HS-5 (cell line): Measurements from ENCODE around the gene ERVK3-1.
A peak's percentile ranks its signal among the peaks of the same experiment; 100 is the strongest.
"Not testable (repeated sequence)": the region's sequence is repeated elsewhere in the genome, so short reads cannot be mapped to it uniquely, and the experiment has no call there.

Experiments
- DNase-seq: peaks from one replicate; pipeline ENCODE4 v3.0.0-alpha.2; 2012; ENCODE audit warnings: low read depth

ERVK3-1 gene

DNA sequence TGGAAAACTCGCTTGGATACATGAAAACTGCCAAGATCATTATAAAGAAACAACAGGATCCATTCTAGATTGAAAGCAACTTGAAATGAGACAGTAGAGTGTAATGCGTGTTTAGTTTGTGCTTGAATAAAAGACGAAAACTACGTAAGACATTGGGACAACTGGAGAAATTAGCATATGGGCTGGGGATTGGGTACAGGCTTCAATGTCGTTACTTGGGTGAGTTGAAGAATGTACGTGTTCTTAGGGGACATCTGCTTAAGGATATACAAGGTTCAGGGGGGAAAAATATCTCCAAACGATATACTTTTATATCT lies 471 bp upstream of the ERVK3-1 start:
- DNase-seq, result no peak

GRCh38 chr19:58305932-58306323 lies 751 bp downstream of the ERVK3-1 start:
- DNase-seq, result no peak

GRCh38 chr19:58307736-58308135 lies 2.6 kb downstream of the ERVK3-1 start:
- DNase-seq, result no peak

DNA sequence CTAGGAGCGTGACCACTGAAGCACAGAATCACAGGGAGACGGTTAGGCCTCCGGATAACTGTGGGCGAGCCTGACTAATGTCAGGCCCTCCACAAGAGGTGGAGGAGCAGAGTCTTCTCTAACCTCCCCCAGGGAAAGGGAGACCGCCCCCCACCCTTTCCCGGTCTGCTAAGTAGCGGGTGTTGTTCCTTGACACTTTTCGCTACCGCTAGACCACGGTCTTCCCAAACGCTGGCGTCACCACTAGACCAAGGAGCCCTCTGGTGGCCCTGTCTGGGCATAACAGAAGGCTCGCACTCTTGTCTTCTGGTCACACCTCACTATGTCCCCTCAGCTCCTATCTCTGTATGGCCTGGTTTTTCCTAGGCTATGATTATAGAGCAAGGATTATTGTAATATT lies 5.5 kb downstream of the ERVK3-1 start:
- DNase-seq, result not testable (repeated sequence)

GRCh38 chr19:58311345-58311865 lies 6.2 kb downstream of the ERVK3-1 start:
- no peak for DNase-seq

- no peak for DNase-seq
Observed at GRCh38 chr19:58315580-58315979, 10.4 kb downstream of the ERVK3-1 start.

DNA sequence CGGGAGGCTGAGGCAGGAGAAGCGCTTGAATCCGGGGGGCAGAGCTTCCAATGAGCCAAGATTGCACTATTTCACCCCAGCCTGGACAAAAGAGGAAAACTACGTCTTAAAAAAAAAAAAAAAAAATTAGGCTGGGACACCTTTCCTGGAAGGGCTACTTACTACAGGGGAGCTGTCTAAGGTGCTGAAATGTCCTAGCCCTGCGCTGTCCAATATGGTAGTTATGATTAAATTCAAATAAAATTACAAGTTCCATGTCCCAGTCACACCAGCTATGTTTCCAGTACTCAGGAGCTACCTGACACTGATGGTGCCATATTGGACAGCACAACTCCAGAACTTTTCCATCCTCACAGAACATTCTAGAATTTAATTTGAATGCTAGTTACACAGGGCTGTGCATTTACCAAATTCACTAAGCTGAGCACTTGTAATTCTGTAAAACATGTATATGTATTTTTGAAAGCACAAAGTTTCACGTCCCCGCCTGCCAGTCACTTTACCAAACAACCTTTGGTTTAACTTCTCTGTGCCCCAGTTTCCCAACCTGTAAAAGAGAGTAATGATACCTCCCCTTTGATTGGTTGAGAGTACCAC lies 12.4 kb downstream of the ERVK3-1 start:
- no peak for DNase-seq

GRCh38 chr19:58318297-58318696 lies 13.1 kb downstream of the ERVK3-1 start:
- DNase-seq, result no peak

- no peak for DNase-seq
Observed at GRCh38 chr19:58319241-58319640, 14.1 kb downstream of the ERVK3-1 start.

GRCh38 chr19:58325311-58326022 lies 20.3 kb downstream of the ERVK3-1 start:
- DNase-seq, result no peak

DNA sequence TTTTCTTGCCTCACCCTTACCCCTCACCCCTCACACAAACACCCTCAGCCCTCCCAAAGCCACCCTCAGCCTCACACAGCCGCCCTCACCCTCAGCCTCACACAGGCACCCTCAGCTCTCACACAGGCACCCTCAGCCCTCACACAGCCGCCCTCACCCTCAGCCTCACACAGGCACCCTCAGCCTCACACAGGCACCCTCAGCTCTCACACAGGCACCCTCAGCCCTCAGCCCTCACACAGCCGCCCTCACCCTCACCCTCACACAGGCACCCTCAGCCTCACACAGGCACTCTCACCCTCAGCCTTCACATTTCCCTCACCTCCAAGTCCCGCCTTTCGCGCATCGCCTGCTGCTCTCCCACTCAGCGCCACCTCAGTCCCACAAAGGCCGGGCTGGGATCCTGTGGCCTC lies 21.3 kb downstream of the ERVK3-1 start:
- DNase-seq, result no peak

- DNase-seq, result peak; percentile 89
Observed at GRCh38 chr19:58326914-58327726, 21.9 kb downstream of the ERVK3-1 start, which contains the start of gene ZSCAN22. Gene ZSCAN22 (plus strand): TSS chr19:58326994. CDS start chr19:58334803, 7,809 bp downstream.

GRCh38 chr19:58328999-58329398 lies 23.8 kb downstream of the ERVK3-1 start:
- no peak for DNase-seq

GRCh38 chr19:58330458-58330857 lies 25.3 kb downstream of the ERVK3-1 start:
- DNase-seq, result no peak

DNA sequence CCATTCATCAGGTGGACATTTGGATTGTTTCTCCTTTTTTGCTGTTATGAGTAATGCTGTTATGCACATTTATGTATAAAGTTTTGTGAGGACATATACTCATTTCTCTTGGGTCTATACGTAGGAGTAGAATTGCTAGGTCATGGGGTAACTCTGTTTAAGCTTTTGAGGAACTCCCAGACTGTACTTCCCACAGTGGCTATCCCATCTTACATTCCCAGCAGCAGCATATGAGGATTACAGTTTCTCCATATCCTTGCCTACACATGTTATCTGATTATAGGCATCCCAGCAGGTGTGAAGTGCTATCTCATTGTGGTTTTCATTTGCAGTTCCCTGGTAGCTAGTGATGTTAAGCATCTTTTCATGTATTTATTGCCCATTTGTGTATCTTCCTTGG lies 27.5 kb downstream of the ERVK3-1 start:
- DNase-seq, result no peak

GRCh38 chr19:58334691-58335249 lies 29.6 kb downstream of the ERVK3-1 start:
- no peak for DNase-seq

GRCh38 chr19:58335630-58336029 lies 30.5 kb downstream of the ERVK3-1 start:
- DNase-seq, result no peak

DNA sequence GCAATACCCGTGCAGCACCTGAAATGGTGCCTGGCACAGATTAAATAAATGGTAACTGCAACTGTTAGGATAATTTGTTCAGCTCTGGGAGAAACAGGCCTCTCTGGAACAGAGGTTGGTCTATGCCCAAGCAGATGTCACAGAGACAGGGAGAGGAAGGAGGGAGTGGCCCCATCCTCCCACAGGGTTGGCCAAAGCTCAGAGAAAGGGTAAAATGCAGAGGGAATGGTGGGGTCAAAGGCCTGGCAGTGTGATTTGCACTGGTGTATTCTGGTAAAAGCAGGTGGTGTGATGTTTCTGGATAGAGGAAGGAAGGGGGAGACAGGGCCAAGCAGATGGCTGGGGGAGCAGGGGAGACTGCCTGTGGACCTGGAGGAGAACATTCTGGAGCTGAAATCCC lies 31.0 kb downstream of the ERVK3-1 start:
- DNase-seq, result no peak

DNA sequence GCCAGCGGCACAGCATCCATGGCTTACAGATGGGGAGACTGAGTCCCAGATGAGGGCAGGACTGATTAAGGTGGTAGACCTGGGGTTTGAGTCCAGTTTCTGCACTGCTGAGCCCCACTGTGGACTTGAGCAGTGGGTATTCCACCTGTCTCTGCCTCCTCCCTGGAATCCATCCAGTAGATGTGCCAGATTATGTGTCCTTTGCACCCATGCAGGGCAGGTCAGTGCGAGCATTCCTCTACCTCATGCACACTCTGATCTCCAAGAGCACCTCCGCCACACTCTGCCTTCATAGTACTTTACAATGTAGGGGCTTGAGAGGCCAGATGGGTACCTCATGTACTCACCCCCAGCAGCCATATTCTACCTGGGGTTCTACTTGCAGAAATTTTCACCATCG lies 31.6 kb downstream of the ERVK3-1 start:
- DNase-seq, result no peak

DNA sequence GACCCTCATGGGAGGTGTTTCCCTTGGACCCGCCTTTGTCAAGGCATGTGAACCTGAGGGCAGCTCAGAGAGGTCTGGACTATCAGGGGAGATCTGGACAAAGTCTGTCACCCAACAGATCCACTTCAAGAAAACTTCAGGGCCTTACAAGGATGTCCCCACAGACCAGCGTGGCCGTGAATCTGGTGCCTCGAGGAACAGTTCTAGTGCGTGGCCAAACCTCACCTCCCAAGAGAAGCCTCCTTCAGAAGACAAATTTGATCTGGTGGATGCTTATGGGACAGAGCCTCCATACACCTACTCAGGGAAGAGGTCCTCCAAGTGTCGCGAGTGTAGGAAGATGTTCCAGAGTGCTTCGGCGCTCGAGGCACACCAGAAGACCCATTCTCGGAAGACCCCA lies 33.2 kb downstream of the ERVK3-1 start:
- DNase-seq, result no peak

DNA sequence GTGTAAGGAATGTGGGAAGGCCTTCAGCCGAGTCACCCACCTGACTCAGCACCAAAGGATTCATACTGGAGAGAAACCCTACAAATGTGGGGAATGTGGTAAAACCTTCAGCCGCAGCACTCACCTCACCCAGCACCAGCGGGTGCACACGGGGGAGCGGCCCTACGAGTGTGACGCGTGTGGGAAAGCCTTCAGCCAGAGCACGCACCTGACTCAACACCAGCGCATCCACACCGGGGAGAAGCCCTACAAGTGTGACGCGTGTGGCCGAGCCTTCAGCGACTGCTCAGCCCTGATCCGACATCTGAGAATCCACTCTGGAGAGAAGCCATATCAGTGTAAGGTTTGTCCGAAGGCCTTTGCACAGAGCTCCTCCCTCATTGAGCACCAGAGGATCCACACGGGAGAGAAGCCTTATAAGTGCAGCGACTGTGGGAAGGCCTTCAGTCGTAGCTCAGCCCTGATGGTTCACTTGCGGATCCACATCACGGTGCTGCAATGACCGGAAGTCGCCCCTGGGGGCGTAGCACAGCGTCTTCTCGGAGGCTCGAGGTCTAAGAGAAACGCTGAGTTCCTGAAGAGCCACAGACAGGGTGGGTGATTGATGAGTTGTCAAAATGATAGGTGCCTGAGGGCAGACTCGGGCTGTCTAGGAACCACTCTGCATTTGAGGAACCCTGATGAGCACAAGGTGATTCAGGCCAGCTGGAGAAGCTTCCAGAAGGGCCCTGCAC lies 33.8 kb downstream of the ERVK3-1 start:
- DNase-seq, result no peak

DNA sequence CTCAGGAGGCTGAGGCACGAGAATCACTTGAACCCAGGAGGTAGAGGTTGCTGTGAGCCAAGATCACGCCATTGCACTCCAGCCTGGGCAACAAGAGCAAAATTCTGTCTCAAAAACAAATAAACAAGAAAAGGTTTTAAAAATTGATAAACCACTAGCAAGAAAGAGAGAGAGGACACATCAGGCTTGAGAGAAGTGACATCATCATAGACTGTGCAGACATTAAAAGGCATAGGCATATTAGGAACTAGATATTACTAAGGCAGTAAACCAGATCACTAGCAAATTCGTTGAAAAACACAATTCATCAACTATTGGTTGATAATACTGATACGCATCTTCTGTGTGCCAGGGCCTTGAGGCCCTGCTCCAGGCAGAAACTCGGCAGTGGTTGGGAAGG lies 40.4 kb downstream of the ERVK3-1 start:
- no peak for DNase-seq
